Stimulated activated CD4-positive, alpha-beta T cell treated with anti-CD3 and anti-CD28 coated beads, Interleukin-1b, Interleukin-23, amount 100 ng/mL, for 1 hour (primary cell): ENCODE results near the gene SMTNL1.

ENCODE experiments used
- DNase-seq, 2 donors: peaks; one replicate each; pipeline ENCODE4 v3.0.0-alpha.2; 2020; ENCODE audit warnings: low read depth in 2 of 2

Gene SMTNL1

GRCh38 chr11:57544566-57544965 is 7.2 kb downstream of the SMTNL1 start:
- DNase-seq = no peak

GRCh38 chr11:57545883-57546282 is 8.5 kb downstream of the SMTNL1 start:
- no peak for DNase-seq

- DNase-seq = no peak
Observed at GRCh38 chr11:57546451-57546850, 9.1 kb downstream of the SMTNL1 start.

GRCh38 chr11:57546869-57547475 is 9.6 kb downstream of the SMTNL1 start:
- DNase-seq = no peak

GRCh38 chr11:57547854-57548377 is 10.5 kb downstream of the SMTNL1 start:
- no peak for DNase-seq

- no peak for DNase-seq
Observed at GRCh38 chr11:57549983-57550382, 12.6 kb downstream of the SMTNL1 start.

- no peak for DNase-seq
Observed at GRCh38 chr11:57551941-57552340, 14.5 kb downstream of the SMTNL1 start.

- no peak for DNase-seq
Observed at GRCh38 chr11:57552479-57552878, 15.1 kb downstream of the SMTNL1 start.

GRCh38 chr11:57555393-57555792 is 18.0 kb downstream of the SMTNL1 start:
- no peak for DNase-seq

GRCh38 chr11:57556041-57556440 is 18.6 kb downstream of the SMTNL1 start:
- DNase-seq = no peak

GRCh38 chr11:57560146-57560545 is 22.8 kb downstream of the SMTNL1 start:
- DNase-seq = no peak

- DNase-seq = no peak
Observed at GRCh38 chr11:57562596-57562995, 25.2 kb downstream of the SMTNL1 start.

- DNase-seq = no peak
Observed at GRCh38 chr11:57566005-57566904, 28.9 kb downstream of the SMTNL1 start.

- DNase-seq = no peak
Observed at GRCh38 chr11:57566905-57567514, 29.6 kb downstream of the SMTNL1 start.

GRCh38 chr11:57567515-57568329 is 30.3 kb downstream of the SMTNL1 start, which contains the start of gene UBE2L6:
Gene UBE2L6, minus strand, starts transcription at chr11:57567672. Its CDS starts 61 bp downstream, at chr11:57567611.
- peak in 1 of 2 donors; percentile 37 for DNase-seq

GRCh38 chr11:57568330-57568766 is 31.0 kb downstream of the SMTNL1 start:
- DNase-seq = peak; percentile 66 to 87

- DNase-seq = no peak
Observed at GRCh38 chr11:57571606-57572005, 34.2 kb downstream of the SMTNL1 start.

GRCh38 chr11:57574061-57574460 is 36.7 kb downstream of the SMTNL1 start:
- no peak for DNase-seq

- DNase-seq = no peak
Observed at GRCh38 chr11:57584341-57584740, 46.9 kb downstream of the SMTNL1 start.

GRCh38 chr11:57585301-57585700 is 47.9 kb downstream of the SMTNL1 start:
- no peak for DNase-seq

GRCh38 chr11:57586711-57587245 is 49.4 kb downstream of the SMTNL1 start:
- no peak for DNase-seq
